Stomach (tissue), 9 donors: ENCODE measurements around the gene TH. TPM values are rescaled to one million over a fixed set of nuclear protein-coding genes. Genes with fewer than 3 reads are reported as not detected.

Experiments used
- DNase-seq, 2 donors: peaks; one replicate each; pipeline versions ENCODE4 v3.0.0 to v3.0.0-alpha.2; 2013 to 2019
- H3K27ac ChIP-seq, 5 donors: fragments of 200-600 bp in 4 of 5; sonication (generic) in 4 of 5; one replicate each; pipeline ENCODE4 v1.5.1; 2013 to 2019; ENCODE audit warnings: mild to moderate bottlenecking in 1 of 5, moderate library complexity in 1 of 5
- H3K27me3 ChIP-seq, 3 donors: fragments of 200-600 bp; sonication (generic); one replicate each; pipeline ENCODE4 v1.5.1; 2017 to 2019; ENCODE audit warnings: mixed run types in 1 of 3
- H3K36me3 ChIP-seq, 4 donors: fragments of 200-600 bp; sonication (generic); 1 replicate in 3 of 4; 2 replicates in 1 of 4; pipeline ENCODE4 v1.5.1; 2016 to 2019
- H3K4me1 ChIP-seq, 4 donors: fragments of 200-600 bp; sonication (generic); one replicate each; pipeline ENCODE4 v1.5.1; 2016 to 2019
- H3K4me3 ChIP-seq, 4 donors: fragments of 200-600 bp; sonication (generic) in 3 of 4; one replicate each; pipeline ENCODE4 v1.5.1; 2016 to 2019; ENCODE audit warnings: mild to moderate bottlenecking in 1 of 4
- H3K9me3 ChIP-seq, 4 donors: fragments of 200-600 bp; sonication (generic); one replicate each; pipeline ENCODE4 v1.5.1; 2016 to 2019
- CTCF ChIP-seq, 7 experiments: fragments of 450-650 bp in 4 of 7; fragments of 200-600 bp in 3 of 7; sonication (generic) in 3 of 7; IDR thresholded peaks; one replicate each; pipeline ENCODE4 v1.5.1; 2016 to 2019; ENCODE audit warnings: antibody characterized with exemption in 7 of 7, control low read depth in 2 of 7, mild to moderate bottlenecking in 1 of 7
- EP300 ChIP-seq: sonication (generic); formaldehyde crosslinking; IDR thresholded peaks from one replicate; pipeline ENCODE4 v1.6.1; 2017; ENCODE audit warnings: antibody characterized with exemption
- POLR2A ChIP-seq, 4 donors: fragments of 450-650 bp; IDR thresholded peaks; one replicate each; pipeline ENCODE4 v1.6.1; 2016; ENCODE audit warnings: antibody characterized with exemption in 4 of 4, control low read depth in 2 of 4, mild to moderate bottlenecking in 1 of 4, moderate library complexity in 1 of 4
- POLR2AphosphoS5 ChIP-seq, 3 donors: sonication (generic); formaldehyde crosslinking; IDR thresholded peaks; one replicate each; pipeline ENCODE4 v1.6.1; 2016; ENCODE audit warnings: antibody characterized with exemption in 3 of 3
- WGBS, 5 donors: extraction: QIAGEN DNeasy Blood & Tissue Kit in 3 of 5; methylation state at CpG; one replicate each; pipeline versions ENCODE4 v1.1.5 to v1.1.7; 2013 to 2018; 5-methylcytosine and 5-hydroxymethylcytosine counted together
- intact Hi-C: fragments of 100-400 bp; cut with DNase I; formaldehyde crosslinking; loops from one replicate; pipeline ENCODE4 v1.15.1; 2023; ENCODE audit warnings: low total_unique reads
- polyA plus RNA-seq, 3 donors: library from polyadenylated mRNA; stranded (reverse); fragments of 200-250 nt; gene quantifications; one replicate each; pipeline ENCODE4 v1.2.3, GENCODE V29; 2013
- total RNA-seq, 5 donors: library from RNA; depleted of rRNA; stranded (reverse); fragments of >200 nt; gene quantifications; one replicate each; pipeline versions ENCODE4 v1.1.0 to v1.2.3, GENCODE V29; 2014 to 2016
- donor health status: healthy with polysubstance abuse.
- donor health status: Bipolar disorder and iron deficiency.
- donor health status: healthy.

Gene TH
- total and polyA plus RNA-seq, 8 donors = 0.13 to 1.7 TPM; not detected in 6

GRCh38 chr11:2132246-2132645 lies 39.4 kb downstream of the TH start:
- WGBS, 5 donors = 70 to 79% (median 76%) methylated on average over 6 of the region's 6 CpGs
- Histone ChIP-seq H3K4me3 (no peak overlapping the region), H3K4me1 (peaks cover 0 to 7% (median 6%) of the 10 kb centered on the region in 4 donors), H3K36me3 (no peaks in the 10 kb centered on the region), H3K27ac (no peak overlapping the region), H3K9me3 (no peaks in the 10 kb centered on the region), H3K27me3 (peaks cover 0 to 92% (median 37%) of the 10 kb centered on the region in 3 donors)
- intact Hi-C loops = no loop called here
- DNase-seq = no peak
- no peak for TF ChIP-seq EP300
- no peak for TF ChIP-seq CTCF (IDR thresholded peaks at IDR 0.05)

GRCh38 chr11:2131371-2132236 lies 40.0 kb downstream of the TH start:
- TF ChIP-seq POLR2AphosphoS5 (IDR thresholded peaks at IDR 0.05) (no peak), EP300 (no peak), POLR2A (IDR thresholded peaks at IDR 0.05) (no peak), CTCF (IDR thresholded peaks at IDR 0.05) (no peak)
- DNase-seq = peak in 1 of 2 donors; percentile 6
- Histone ChIP-seq H3K4me1 (peaks cover 0 to under 1% (median under 1%) of the 10 kb centered on the region in 4 donors), H3K4me3 (no peak overlapping the region), H3K36me3 (no peaks in the 10 kb centered on the region), H3K27ac (no peak overlapping the region), H3K27me3 (peaks cover 0 to 85% (median 31%) of the 10 kb centered on the region in 3 donors), H3K9me3 (no peaks in the 10 kb centered on the region)
- WGBS, 5 donors = 84 to 93% (median 86%) methylated on average over 25 to 28 of the region's 28 CpGs
- intact Hi-C loops = no loop called here

- Histone ChIP-seq H3K27ac (no peak overlapping the region), H3K4me1 (no peaks in the 10 kb centered on the region), H3K27me3 (peaks cover 0 to 78% (median 26%) of the 10 kb centered on the region in 3 donors), H3K36me3 (no peaks in the 10 kb centered on the region), H3K4me3 (no peak overlapping the region), H3K9me3 (no peaks in the 10 kb centered on the region)
- DNase-seq = peak in 1 of 2 donors; percentile 4
- whole genome bisulfite sequencing, 5 donors = 81 to 93% (median 85%) methylated on average over 15 to 18 of the region's 18 CpGs
- intact Hi-C loops = no loop called here
- TF ChIP-seq POLR2AphosphoS5 (IDR thresholded peaks at IDR 0.05) (no peak), EP300 (no peak)
These were observed 40.7 kb downstream of the TH start for GRCh38 chr11:2130881-2131352.

GRCh38 chr11:2129699-2130366 lies 41.8 kb downstream of the TH start:
- Histone ChIP-seq H3K4me3 (no peak overlapping the region), H3K36me3 (no peaks in the 10 kb centered on the region), H3K9me3 (no peaks in the 10 kb centered on the region), H3K4me1 (no peaks in the 10 kb centered on the region), H3K27me3 (peaks cover 0 to 67% (median 21%) of the 10 kb centered on the region in 3 donors), H3K27ac (no peak overlapping the region)
- intact Hi-C loops = no loop called here
- 85 to 93% (median 89%) methylated on average over 9 to 25 of the region's 25 CpGs for WGBS, 5 donors
- peak in 1 of 2 donors; percentile 9 for DNase-seq
- TF ChIP-seq POLR2A (IDR thresholded peaks at IDR 0.05) = no peak
- no peak for TF ChIP-seq CTCF (IDR thresholded peaks at IDR 0.05)
- TF ChIP-seq EP300 = no peak
- TF ChIP-seq POLR2AphosphoS5 (IDR thresholded peaks at IDR 0.05) = no peak
